Ectodermal cell (in vitro differentiated cells): Measurements from ENCODE around the gene B3GAT2.

Source experiments
- H3K27ac ChIP-seq: 2 replicates; pipeline ENCODE4 v1.7.0; 2013; ENCODE audit warnings: mild to moderate bottlenecking, low read depth, low read length; ENCODE audit not compliant: insufficient read depth, poor library complexity, severe bottlenecking
- H3K27me3 ChIP-seq: 2 replicates; pipeline ENCODE4 v1.7.0; 2013; ENCODE audit warnings: mild to moderate bottlenecking, low read length; ENCODE audit not compliant: insufficient read depth, control insufficient read depth, poor library complexity, severe bottlenecking
- H3K36me3 ChIP-seq: one replicate; pipeline ENCODE4 v1.7.0; 2013; ENCODE audit warnings: low read length; ENCODE audit not compliant: control insufficient read depth, insufficient read depth
- H3K4me1 ChIP-seq: one replicate; pipeline ENCODE4 v1.7.0; 2013; ENCODE audit warnings: low read length; ENCODE audit not compliant: control insufficient read depth, insufficient read depth
- H3K4me3 ChIP-seq: 2 replicates; pipeline ENCODE4 v1.7.0; 2013; ENCODE audit warnings: low read depth, low read length, control low read depth; ENCODE audit not compliant: insufficient read depth
- H3K9me3 ChIP-seq: 2 replicates; pipeline ENCODE4 v1.7.0; 2013; ENCODE audit warnings: mild to moderate bottlenecking, low read length, moderate library complexity; ENCODE audit not compliant: control insufficient read depth
- WGBS, 2 experiments: methylation state at CpG; one replicate each; pipeline ENCODE4 v1.1.7; 2013; ENCODE audit warnings: missing lambda C conversion rate in 2 of 2; 5-methylcytosine and 5-hydroxymethylcytosine counted together

Gene B3GAT2

DNA sequence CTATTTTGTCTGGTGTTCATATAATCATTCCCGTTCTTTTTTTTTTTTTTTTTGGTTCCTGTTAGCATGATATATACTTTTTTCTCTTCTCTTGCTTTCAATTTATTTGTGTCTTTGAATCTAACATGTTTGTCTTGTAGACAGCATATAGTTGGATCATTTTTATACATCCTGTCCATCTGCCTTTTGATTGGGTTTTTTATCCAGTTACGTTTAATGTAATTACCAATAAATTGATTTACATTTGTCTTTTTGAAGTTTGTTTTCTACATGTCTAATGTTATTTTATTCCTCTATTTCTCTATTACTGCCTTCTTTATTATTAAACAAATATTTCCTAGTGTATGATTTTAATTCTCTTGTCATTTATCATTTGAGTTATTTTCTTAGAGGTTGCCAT is 84.4 kb downstream of the B3GAT2 start:
- H3K9me3 ChIP-seq = no peaks in the 10 kb centered on the region
- no peak overlapping the region for H3K27ac ChIP-seq
- H3K27me3 ChIP-seq = no peaks in the 10 kb centered on the region
- H3K36me3 ChIP-seq = no peaks in the 10 kb centered on the region
- H3K4me1 ChIP-seq = peaks cover 6% of the 10 kb centered on the region
- H3K4me3 ChIP-seq = no peak overlapping the region
- no CpG with 5 or more reads among the region's 2 CpGs for WGBS, 2 experiments

- H3K27me3 ChIP-seq = no peaks in the 10 kb centered on the region
- WGBS, 2 experiments = 18 to 21% methylated on average over 3 of the region's 3 CpGs
- H3K36me3 ChIP-seq = no peaks in the 10 kb centered on the region
- no peak overlapping the region for H3K4me3 ChIP-seq
- peak overlapping the region; percentile 67 for H3K27ac ChIP-seq
- no peaks in the 10 kb centered on the region for H3K9me3 ChIP-seq
- peaks cover 7% of the 10 kb centered on the region for H3K4me1 ChIP-seq
Observed at GRCh38 chr6:70864401-70864800, 92.5 kb downstream of the B3GAT2 start.

DNA sequence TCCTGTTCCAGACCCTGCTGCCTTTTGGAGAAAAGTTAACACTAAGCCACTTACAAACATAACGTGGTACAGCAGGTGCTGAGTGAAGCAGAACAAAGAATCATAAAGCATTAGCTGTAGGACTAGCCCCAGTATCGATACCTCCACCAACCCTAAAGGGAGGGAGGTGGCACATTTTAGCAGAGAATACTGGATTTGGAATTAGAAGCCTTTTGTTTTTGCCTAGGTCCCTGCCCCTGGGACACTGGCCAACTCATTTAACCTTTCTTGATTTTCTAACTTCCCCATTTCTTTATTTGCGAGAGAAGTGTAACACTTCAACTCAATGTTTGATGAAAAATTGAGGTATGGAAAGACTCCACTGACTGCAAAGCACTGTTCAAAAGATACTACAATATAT is 93.5 kb downstream of the B3GAT2 start:
- Histone ChIP-seq H3K4me3 (no peak overlapping the region), H3K27ac (no peak overlapping the region), H3K36me3 (no peaks in the 10 kb centered on the region), H3K4me1 (peaks cover 7% of the 10 kb centered on the region), H3K27me3 (no peaks in the 10 kb centered on the region), H3K9me3 (no peaks in the 10 kb centered on the region)
- 68 to 72% methylated on average over 2 to 3 of the region's 3 CpGs for WGBS, 2 experiments

DNA sequence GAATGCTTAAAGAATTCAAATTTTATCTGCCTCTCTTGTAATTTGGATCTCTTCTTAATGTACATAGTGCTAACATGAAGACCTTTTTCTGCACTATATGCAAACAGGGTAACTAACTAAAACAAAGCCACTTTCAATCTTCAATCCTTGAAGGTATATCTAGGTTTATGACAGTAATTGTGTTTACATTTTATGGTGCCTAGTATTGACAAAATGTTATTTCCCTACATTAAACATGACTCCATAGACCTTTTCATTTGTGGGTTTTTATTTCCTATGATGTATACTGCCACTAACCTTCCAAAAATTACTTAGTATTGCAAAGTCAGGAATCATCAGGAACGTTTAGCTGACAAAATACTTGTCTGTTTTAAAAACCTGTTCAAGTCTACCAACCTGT is 95.9 kb downstream of the B3GAT2 start:
- no peak overlapping the region for H3K27ac ChIP-seq

DNA sequence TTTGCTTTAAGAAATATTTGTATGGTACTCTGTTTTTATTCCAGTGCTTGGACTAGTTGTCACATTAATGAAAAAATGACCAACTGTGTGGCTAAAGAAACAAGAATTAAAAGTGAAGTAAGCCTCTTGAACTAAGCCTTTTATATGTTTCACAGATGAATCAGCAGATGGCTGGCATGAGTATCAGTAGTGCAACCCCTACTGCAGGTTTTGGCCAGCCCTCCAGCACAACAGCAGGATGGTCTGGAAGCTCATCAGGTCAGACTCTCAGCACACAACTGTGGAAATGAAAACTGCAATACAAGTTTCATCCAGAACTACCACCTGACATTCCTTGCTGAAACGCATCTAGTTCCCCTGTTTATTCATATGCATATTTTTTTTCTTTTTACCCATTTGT is 96.8 kb downstream of the B3GAT2 start:
- Histone ChIP-seq H3K4me1 (peaks cover 7% of the 10 kb centered on the region), H3K9me3 (no peaks in the 10 kb centered on the region), H3K36me3 (no peaks in the 10 kb centered on the region), H3K4me3 (no peak overlapping the region), H3K27ac (no peak overlapping the region), H3K27me3 (no peaks in the 10 kb centered on the region)
- 57 to 91% methylated on average over 1 of the region's 1 CpG for WGBS, 2 experiments

More for the DNA sequence above, 95.9 kb downstream of the B3GAT2 start:
- H3K36me3 ChIP-seq = no peaks in the 10 kb centered on the region
- no peaks in the 10 kb centered on the region for H3K27me3 ChIP-seq
- H3K9me3 ChIP-seq = no peaks in the 10 kb centered on the region
- no peak overlapping the region for H3K4me3 ChIP-seq
- peaks cover 7% of the 10 kb centered on the region for H3K4me1 ChIP-seq
- WGBS, 2 experiments = 92% methylated on average over 1 of the region's 1 CpG; no CpG with 5 or more reads in 1 of the 2 experiments

DNA sequence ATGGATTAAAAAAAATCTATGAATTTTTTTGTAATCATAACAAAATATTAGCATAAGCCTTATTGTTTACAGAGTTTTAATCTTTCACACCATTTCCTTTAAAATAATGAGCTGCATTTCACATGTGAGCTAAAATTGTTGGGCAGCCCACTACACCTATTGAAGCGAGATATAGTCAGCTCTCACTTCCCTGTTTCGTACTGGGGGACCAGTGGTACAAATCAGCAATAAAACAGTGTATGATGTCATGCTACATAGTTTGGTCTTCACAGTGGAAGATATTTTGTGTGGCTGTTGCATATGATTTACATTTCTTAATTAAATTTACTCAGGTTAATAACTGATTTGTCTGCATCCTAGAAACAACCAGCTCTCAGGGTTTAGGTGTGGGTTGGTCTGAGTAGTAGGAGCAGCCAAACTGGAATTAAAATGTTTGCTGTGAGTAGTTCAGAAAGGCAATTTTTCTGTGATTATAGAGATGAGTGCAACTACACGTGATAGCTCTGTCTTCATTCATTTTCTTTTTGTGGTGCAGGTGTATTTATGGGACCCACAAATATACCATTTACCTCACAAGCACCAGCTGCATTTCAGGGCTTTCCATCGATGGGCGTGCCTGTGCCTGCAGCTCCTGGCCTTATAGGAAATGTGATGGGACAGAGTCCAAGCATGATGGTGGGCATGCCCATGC is 99.3 kb downstream of the B3GAT2 start:
- H3K27ac ChIP-seq = no peak overlapping the region
- H3K4me1 ChIP-seq = no peaks in the 10 kb centered on the region
- H3K9me3 ChIP-seq = no peaks in the 10 kb centered on the region
- H3K4me3 ChIP-seq = no peak overlapping the region
- 94 to 98% methylated on average over 4 to 5 of the region's 5 CpGs for WGBS, 2 experiments
- no peaks in the 10 kb centered on the region for H3K36me3 ChIP-seq
- H3K27me3 ChIP-seq = no peaks in the 10 kb centered on the region

DNA sequence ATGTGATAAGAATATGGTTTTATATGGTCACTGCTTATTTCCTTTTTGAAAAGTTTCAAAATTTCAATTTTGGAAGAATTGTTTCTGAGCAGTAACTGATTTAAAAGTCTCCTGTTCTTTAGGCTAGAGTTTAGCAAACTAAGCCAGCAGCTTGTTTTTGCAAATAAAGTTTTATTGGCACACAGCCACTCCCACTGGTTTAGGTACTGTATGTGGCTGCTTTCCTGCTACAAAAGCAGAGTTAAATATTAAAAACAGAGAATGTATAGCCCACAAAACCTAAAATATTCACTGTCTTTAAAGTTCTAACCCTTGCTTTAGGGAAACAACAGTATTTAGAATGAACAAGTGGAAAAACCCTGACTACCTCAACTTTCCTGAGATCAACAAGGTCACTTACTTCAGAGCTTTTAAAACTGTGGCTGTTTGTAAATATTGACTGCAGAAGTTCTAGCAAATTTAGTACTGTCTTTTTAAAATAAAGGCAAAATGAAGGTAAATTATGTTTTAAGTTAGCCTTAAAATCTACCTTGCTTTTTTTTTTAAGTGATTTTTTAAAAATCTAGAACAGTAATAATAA is 104.1 kb downstream of the B3GAT2 start:
- H3K9me3 ChIP-seq = no peaks in the 10 kb centered on the region
- H3K4me3 ChIP-seq = no peak overlapping the region
- H3K27ac ChIP-seq = no peak overlapping the region
- no peaks in the 10 kb centered on the region for H3K27me3 ChIP-seq
- H3K36me3 ChIP-seq = no peaks in the 10 kb centered on the region
- H3K4me1 ChIP-seq = no peaks in the 10 kb centered on the region

- 95 to 97% methylated on average over 1 of the region's 1 CpG for WGBS, 2 experiments
- H3K36me3 ChIP-seq = no peaks in the 10 kb centered on the region
- no peaks in the 10 kb centered on the region for H3K27me3 ChIP-seq
- H3K27ac ChIP-seq = no peak overlapping the region
- H3K4me3 ChIP-seq = no peak overlapping the region
- H3K4me1 ChIP-seq = no peaks in the 10 kb centered on the region
- H3K9me3 ChIP-seq = no peaks in the 10 kb centered on the region
Observed at GRCh38 chr6:70849348-70850069, 107.4 kb downstream of the B3GAT2 start.

- H3K4me1 ChIP-seq = no peaks in the 10 kb centered on the region
- WGBS, 2 experiments = 66 to 94% methylated on average over 2 to 4 of the region's 4 CpGs
- no peaks in the 10 kb centered on the region for H3K36me3 ChIP-seq
- H3K27me3 ChIP-seq = no peaks in the 10 kb centered on the region
- no peaks in the 10 kb centered on the region for H3K9me3 ChIP-seq
- no peak overlapping the region for H3K27ac ChIP-seq
- no peak overlapping the region for H3K4me3 ChIP-seq
Observed at GRCh38 chr6:70847106-70848084, 109.5 kb downstream of the B3GAT2 start.
